Activated T-helper 1 cell treated with Interleukin-2 at 50 U/mL for 16 hours (primary cell): ENCODE results near the gene NREP.

ENCODE experiments used
- DNase-seq: peaks from one replicate; pipeline ENCODE4 v3.0.0-alpha.2; 2020; ENCODE audit warnings: low read depth

NREP gene

GRCh38 chr5:111756581-111757354, at the start of gene NREP:
NREP (minus strand) TSS chr5:111757194; CDS start chr5:111755772, 1,422 bp downstream.
- DNase-seq: no peak

- DNase-seq: no peak
These were observed 49.8 kb upstream of the NREP start for GRCh38 chr5:111806753-111807152.

- no peak for DNase-seq
These were observed 49.2 kb upstream of the NREP start for GRCh38 chr5:111806156-111806555.

- DNase-seq: no peak
These were observed 48.1 kb upstream of the NREP start for GRCh38 chr5:111805071-111805470.

- DNase-seq: no peak
These were observed 43.4 kb upstream of the NREP start for GRCh38 chr5:111800351-111800750.

GRCh38 chr5:111795142-111795541, 38.1 kb upstream of the NREP start:
- no peak for DNase-seq

GRCh38 chr5:111792471-111793058, 35.6 kb upstream of the NREP start:
- DNase-seq: no peak

GRCh38 chr5:111790295-111790694, 33.3 kb upstream of the NREP start:
- DNase-seq: no peak

- DNase-seq: no peak
These were observed 30.0 kb upstream of the NREP start for GRCh38 chr5:111787006-111787405.

- DNase-seq: no peak
These were observed 27.6 kb upstream of the NREP start for GRCh38 chr5:111784491-111785181.

- DNase-seq: no peak
These were observed 26.5 kb upstream of the NREP start for GRCh38 chr5:111783537-111783936.

- DNase-seq: no peak
These were observed 25.2 kb upstream of the NREP start for GRCh38 chr5:111782216-111782615.

- no peak for DNase-seq
These were observed 24.2 kb upstream of the NREP start for GRCh38 chr5:111781200-111781599.

GRCh38 chr5:111779922-111780292, 22.9 kb upstream of the NREP start:
- no peak for DNase-seq

- DNase-seq: no peak
These were observed 22.4 kb upstream of the NREP start for GRCh38 chr5:111779260-111779921.

GRCh38 chr5:111776913-111777781, 20.2 kb upstream of the NREP start:
- no peak for DNase-seq

GRCh38 chr5:111775224-111775623, 18.2 kb upstream of the NREP start:
- DNase-seq: no peak

- DNase-seq: no peak
These were observed 17.5 kb upstream of the NREP start for GRCh38 chr5:111774525-111774924.

- DNase-seq: no peak
These were observed 15.6 kb upstream of the NREP start for GRCh38 chr5:111772456-111773122.

- DNase-seq: no peak
These were observed 12.5 kb upstream of the NREP start for GRCh38 chr5:111769541-111769940.
